ENCODE measurements around the gene DYNLT5. TPM values are rescaled to one million over a fixed set of nuclear protein-coding genes. Genes with fewer than 3 reads are reported as not detected.

Gene DYNLT5
- total and polyA plus RNA-seq, 2 donors (not counting 1 experiment from before 2014, with no cell fraction given), result not detected

DNA sequence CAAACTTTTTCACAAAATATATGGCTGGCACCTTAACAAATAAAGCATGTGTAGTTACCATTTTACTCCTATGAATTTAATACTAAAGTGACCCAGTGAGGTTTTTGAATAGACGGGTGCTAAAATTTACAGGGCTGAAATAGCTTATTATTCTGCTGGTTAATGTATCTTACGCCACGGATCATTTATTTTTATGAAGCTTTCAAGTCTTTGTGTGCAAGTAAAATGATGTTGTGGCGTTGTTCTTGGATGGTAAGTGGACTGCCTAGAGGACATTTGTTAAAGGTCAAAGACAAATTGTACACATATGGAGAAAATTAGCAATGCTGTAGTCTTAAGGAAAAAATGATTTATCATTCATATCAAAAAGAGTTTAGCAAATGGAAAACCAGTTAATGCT, 26.0 kb downstream of the DYNLT5 start:
- intact Hi-C loops (cut with micrococcal nuclease), result no loop called here
- Histone ChIP-seq H3K27me3 (replicated peaks in 1 of 4; ENCODE audit: control extremely low read depth in 1 of 4, control insufficient read depth in 3 of 4, insufficient read depth in 4 of 4, low read length in 3 of 4) (no peaks in the 10 kb centered on the region), H3K9me3 (ENCODE audit: control extremely low read depth in 1 of 3, control insufficient read depth in 2 of 3, insufficient read depth in 1 of 3, low read length in 2 of 3) (peaks cover 0 to 3% (median 0%) of the 10 kb centered on the region in 3 donors), H3K4me3 (ENCODE audit: control extremely low read depth in 1 of 5, extremely low read depth in 1 of 5, insufficient read depth in 1 of 5, low read depth in 2 of 5, low read length in 4 of 5) (no peak overlapping the region), H3K9ac (ENCODE audit: low read length) (no peak overlapping the region), H3K4me2 (replicated peaks; ENCODE audit: low read depth, low read length, poor library complexity, severe bottlenecking) (no peak overlapping the region), H4K20me1 (ENCODE audit: control insufficient read depth, insufficient read depth, low read length, poor library complexity, severe bottlenecking) (no peaks in the 10 kb centered on the region), H3K27ac (ENCODE audit: low read length in 2 of 2) (no peak overlapping the region), H3K36me3 (replicated peaks in 1 of 2; ENCODE audit: control extremely low read depth in 1 of 2, control insufficient read depth in 1 of 2, extremely low read depth in 1 of 2, insufficient read depth in 2 of 2, low read length in 1 of 2) (no peaks in the 10 kb centered on the region), H3K4me1 (ENCODE audit: control insufficient read depth in 2 of 2, insufficient read depth in 2 of 2, low read length in 2 of 2) (no peaks in the 10 kb centered on the region), H3K79me2 (ENCODE audit: control insufficient read depth, insufficient read depth, low read length) (no peaks in the 10 kb centered on the region), H2AFZ (ENCODE audit: insufficient read depth, low read depth, low read length, poor library complexity, severe bottlenecking) (no peak overlapping the region)
- Mint-ChIP-seq H3K4me3 (no peak overlapping the region), H3K4me1 (no peaks in the 10 kb centered on the region), H3K27me3 (peaks cover 16% of the 10 kb centered on the region), H3K27ac (no peak overlapping the region), H3K9me3 (ENCODE audit: insufficient read depth) (no peaks in the 10 kb centered on the region)
- ATAC-seq (ENCODE audit: low read depth), result no peak
- ChIA-PET CTCF (interaction anchor here (0.7 to 2.3 kb wide), 2 partner anchors 9 to 209 kb away, joined by 3 to 6 read pairs; no protein-coding TSS in a partner anchor), POLR2A (no interaction called here)
- 95% methylated on average over 3 of the region's 4 CpGs for WGBS (ENCODE audit: insufficient coverage)
- TF ChIP-seq EZH2 (IDR thresholded peaks at IDR 0.05; ENCODE audit: borderline replicate concordance, insufficient read depth, low read depth, low read length, poor library complexity, severe bottlenecking), result no peak
- TF ChIP-seq, protein P1, sequence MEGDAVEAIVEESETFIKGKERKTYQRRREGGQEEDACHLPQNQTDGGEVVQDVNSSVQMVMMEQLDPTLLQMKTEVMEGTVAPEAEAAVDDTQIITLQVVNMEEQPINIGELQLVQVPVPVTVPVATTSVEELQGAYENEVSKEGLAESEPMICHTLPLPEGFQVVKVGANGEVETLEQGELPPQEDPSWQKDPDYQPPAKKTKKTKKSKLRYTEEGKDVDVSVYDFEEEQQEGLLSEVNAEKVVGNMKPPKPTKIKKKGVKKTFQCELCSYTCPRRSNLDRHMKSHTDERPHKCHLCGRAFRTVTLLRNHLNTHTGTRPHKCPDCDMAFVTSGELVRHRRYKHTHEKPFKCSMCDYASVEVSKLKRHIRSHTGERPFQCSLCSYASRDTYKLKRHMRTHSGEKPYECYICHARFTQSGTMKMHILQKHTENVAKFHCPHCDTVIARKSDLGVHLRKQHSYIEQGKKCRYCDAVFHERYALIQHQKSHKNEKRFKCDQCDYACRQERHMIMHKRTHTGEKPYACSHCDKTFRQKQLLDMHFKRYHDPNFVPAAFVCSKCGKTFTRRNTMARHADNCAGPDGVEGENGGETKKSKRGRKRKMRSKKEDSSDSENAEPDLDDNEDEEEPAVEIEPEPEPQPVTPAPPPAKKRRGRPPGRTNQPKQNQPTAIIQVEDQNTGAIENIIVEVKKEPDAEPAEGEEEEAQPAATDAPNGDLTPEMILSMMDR (IDR thresholded peaks at IDR 0.05), result no peak
- DNase-seq, result no peak

- ATAC-seq (ENCODE audit: low read depth), result no peak
- intact Hi-C loops (cut with micrococcal nuclease), result no loop called here
- Histone ChIP-seq H3K9me3 (ENCODE audit: control extremely low read depth in 1 of 3, control insufficient read depth in 2 of 3, insufficient read depth in 1 of 3, low read length in 2 of 3) (peaks cover 0 to 3% (median 0%) of the 10 kb centered on the region in 3 donors), H3K36me3 (replicated peaks in 1 of 2; ENCODE audit: control extremely low read depth in 1 of 2, control insufficient read depth in 1 of 2, extremely low read depth in 1 of 2, insufficient read depth in 2 of 2, low read length in 1 of 2) (no peaks in the 10 kb centered on the region), H3K4me2 (replicated peaks; ENCODE audit: low read depth, low read length, poor library complexity, severe bottlenecking) (no peak overlapping the region), H3K4me1 (ENCODE audit: control insufficient read depth in 2 of 2, insufficient read depth in 2 of 2, low read length in 2 of 2) (no peaks in the 10 kb centered on the region), H2AFZ (ENCODE audit: insufficient read depth, low read depth, low read length, poor library complexity, severe bottlenecking) (no peak overlapping the region), H3K4me3 (ENCODE audit: control extremely low read depth in 1 of 5, extremely low read depth in 1 of 5, insufficient read depth in 1 of 5, low read depth in 2 of 5, low read length in 4 of 5) (no peak overlapping the region), H3K79me2 (ENCODE audit: control insufficient read depth, insufficient read depth, low read length) (no peaks in the 10 kb centered on the region), H4K20me1 (ENCODE audit: control insufficient read depth, insufficient read depth, low read length, poor library complexity, severe bottlenecking) (no peaks in the 10 kb centered on the region), H3K9ac (ENCODE audit: low read length) (no peak overlapping the region), H3K27me3 (replicated peaks in 1 of 4; ENCODE audit: control extremely low read depth in 1 of 4, control insufficient read depth in 3 of 4, insufficient read depth in 4 of 4, low read length in 3 of 4) (no peaks in the 10 kb centered on the region), H3K27ac (ENCODE audit: low read length in 2 of 2) (no peak overlapping the region)
- POLR2A ChIA-PET, result no interaction called here
- Mint-ChIP-seq H3K4me1 (no peaks in the 10 kb centered on the region), H3K9me3 (ENCODE audit: insufficient read depth) (no peaks in the 10 kb centered on the region), H3K27me3 (peaks cover 16% of the 10 kb centered on the region), H3K27ac (no peak overlapping the region), H3K4me3 (no peak overlapping the region)
- no CpG with 5 or more reads among the region's 4 CpGs for WGBS (ENCODE audit: insufficient coverage)
- no peak for DNase-seq
- TF ChIP-seq EZH2 (IDR thresholded peaks at IDR 0.05; ENCODE audit: borderline replicate concordance, insufficient read depth, low read depth, low read length, poor library complexity, severe bottlenecking), result no peak
- TF ChIP-seq, protein P1 (IDR thresholded peaks at IDR 0.05), result no peak
- CTCF ChIA-PET, result interaction anchor here (0.7 to 2.3 kb wide), 2 partner anchors 8 to 209 kb away, joined by 3 to 6 read pairs; no protein-coding TSS in a partner anchor
These were observed 26.7 kb downstream of the DYNLT5 start for GRCh38 chr1:66778969-66779368.

Data from B cell (primary cell).